ENCODE results near the gene ADAMTS9.

Gene ADAMTS9

DNA sequence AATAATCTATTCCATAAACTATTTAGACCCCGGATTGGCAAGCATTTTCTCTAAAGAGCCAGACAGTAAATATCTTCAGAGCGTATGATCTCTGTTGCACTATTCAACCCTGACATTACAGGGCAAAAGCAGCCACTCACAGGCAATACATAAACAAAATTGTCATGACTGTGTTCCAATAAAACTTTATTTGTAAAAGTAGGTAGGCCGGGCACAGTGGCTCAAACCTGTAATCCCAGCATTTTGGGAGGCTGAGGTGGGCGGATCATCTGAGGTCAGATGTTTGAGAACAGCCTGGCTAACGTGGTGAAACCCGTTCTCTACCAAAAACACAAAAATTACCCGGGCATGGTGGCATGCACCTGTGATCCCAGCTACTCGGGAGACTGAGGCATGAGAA is 66.5 kb downstream of the ADAMTS9 start:
- Histone ChIP-seq H3K9me3 (ENCODE audit: control insufficient read depth, insufficient read depth, low read length) (no peaks in the 10 kb centered on the region), H3K36me3 (ENCODE audit: control insufficient read depth, insufficient read depth, low read length) (no peaks in the 10 kb centered on the region), H3K4me3 (ENCODE audit: low read length) (no peak overlapping the region), H3K27me3 (ENCODE audit: control insufficient read depth, insufficient read depth, low read length) (no peaks in the 10 kb centered on the region), H3K4me1 (ENCODE audit: control insufficient read depth, insufficient read depth, low read length) (no peaks in the 10 kb centered on the region), H3K27ac (ENCODE audit: low read length) (no peak overlapping the region)
- DNase-seq (ENCODE audit: low read depth, low spot score) = no peak
- WGBS (ENCODE audit: insufficient coverage, insufficient read length) = no CpG with 5 or more reads among the region's 8 CpGs

DNA sequence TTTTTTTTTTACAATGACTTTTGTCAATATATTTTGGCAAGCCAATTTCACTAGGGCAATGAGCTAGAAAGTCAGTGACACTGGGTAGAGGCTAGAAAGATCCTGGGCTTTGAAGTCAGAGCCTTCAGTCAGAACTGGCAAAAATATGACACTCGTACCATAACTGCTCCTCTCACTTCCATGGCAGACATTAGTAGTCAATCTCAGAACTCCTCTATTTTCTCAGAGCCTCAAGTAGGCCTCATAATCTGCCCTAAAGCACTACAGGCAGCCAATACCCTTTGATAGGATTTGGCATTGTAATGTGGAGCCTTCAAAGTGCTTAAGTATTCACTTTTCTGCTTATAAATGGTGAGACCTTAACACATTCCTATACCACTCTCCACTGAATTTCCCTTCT is 67.8 kb downstream of the ADAMTS9 start:
- no peaks in the 10 kb centered on the region for H3K4me1 ChIP-seq (ENCODE audit: control insufficient read depth, insufficient read depth, low read length)
- DNase-seq (ENCODE audit: low read depth, low spot score) = no peak
- WGBS (ENCODE audit: insufficient coverage, insufficient read length) = no CpG with 5 or more reads among the region's 1 CpG
- H3K27ac ChIP-seq (ENCODE audit: low read length) = no peak overlapping the region
- no peak overlapping the region for H3K4me3 ChIP-seq (ENCODE audit: low read length)
- H3K27me3 ChIP-seq (ENCODE audit: control insufficient read depth, insufficient read depth, low read length) = no peaks in the 10 kb centered on the region
- H3K9me3 ChIP-seq (ENCODE audit: control insufficient read depth, insufficient read depth, low read length) = no peaks in the 10 kb centered on the region
- H3K36me3 ChIP-seq (ENCODE audit: control insufficient read depth, insufficient read depth, low read length) = no peaks in the 10 kb centered on the region

DNA sequence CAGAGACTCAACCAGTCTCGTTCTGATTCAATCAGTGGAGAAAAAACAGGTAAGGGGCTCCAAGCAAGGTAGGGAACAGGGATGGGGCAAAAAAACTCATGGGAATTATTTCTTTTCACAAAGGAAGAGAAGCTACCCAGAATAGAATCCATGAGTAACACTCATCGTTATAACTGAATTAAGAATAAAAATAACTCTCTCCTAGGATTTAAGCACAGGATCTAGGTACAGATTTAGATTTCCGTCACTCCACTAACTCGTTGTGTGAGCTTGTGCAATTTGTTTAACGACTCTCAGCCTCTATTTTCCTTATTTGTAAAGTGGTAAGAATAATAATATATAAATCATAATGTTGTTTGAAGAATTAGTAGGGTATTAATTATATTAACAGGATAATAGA is 68.6 kb downstream of the ADAMTS9 start:
- Histone ChIP-seq H3K4me1 (ENCODE audit: control insufficient read depth, insufficient read depth, low read length) (no peaks in the 10 kb centered on the region), H3K36me3 (ENCODE audit: control insufficient read depth, insufficient read depth, low read length) (no peaks in the 10 kb centered on the region), H3K9me3 (ENCODE audit: control insufficient read depth, insufficient read depth, low read length) (no peaks in the 10 kb centered on the region), H3K27me3 (ENCODE audit: control insufficient read depth, insufficient read depth, low read length) (no peaks in the 10 kb centered on the region), H3K4me3 (ENCODE audit: low read length) (no peak overlapping the region), H3K27ac (ENCODE audit: low read length) (no peak overlapping the region)
- no peak for DNase-seq (ENCODE audit: low read depth, low spot score)
- no CpG with 5 or more reads among the region's 5 CpGs for WGBS (ENCODE audit: insufficient coverage, insufficient read length)

DNA sequence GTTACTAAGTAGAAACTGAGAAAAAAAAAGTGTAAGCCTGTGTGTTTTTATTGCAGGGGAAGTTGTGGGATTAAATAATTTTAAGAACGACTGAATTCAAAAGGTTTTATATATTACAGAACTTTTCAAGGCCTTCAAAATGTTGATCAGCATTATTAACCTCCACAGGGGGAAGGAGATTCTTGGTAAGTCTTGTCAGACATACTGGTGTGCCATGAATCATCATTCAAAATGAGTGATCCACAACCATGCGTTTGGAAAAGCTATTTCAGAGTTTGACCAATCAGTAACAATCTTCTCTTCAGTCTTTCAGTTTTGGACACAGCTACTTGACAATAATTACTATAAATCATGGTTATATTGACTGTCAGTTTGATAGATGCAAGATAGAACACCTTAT is 70.2 kb downstream of the ADAMTS9 start:
- Histone ChIP-seq H3K4me3 (ENCODE audit: low read length) (no peak overlapping the region), H3K4me1 (ENCODE audit: control insufficient read depth, insufficient read depth, low read length) (no peaks in the 10 kb centered on the region), H3K36me3 (ENCODE audit: control insufficient read depth, insufficient read depth, low read length) (no peaks in the 10 kb centered on the region)

DNA sequence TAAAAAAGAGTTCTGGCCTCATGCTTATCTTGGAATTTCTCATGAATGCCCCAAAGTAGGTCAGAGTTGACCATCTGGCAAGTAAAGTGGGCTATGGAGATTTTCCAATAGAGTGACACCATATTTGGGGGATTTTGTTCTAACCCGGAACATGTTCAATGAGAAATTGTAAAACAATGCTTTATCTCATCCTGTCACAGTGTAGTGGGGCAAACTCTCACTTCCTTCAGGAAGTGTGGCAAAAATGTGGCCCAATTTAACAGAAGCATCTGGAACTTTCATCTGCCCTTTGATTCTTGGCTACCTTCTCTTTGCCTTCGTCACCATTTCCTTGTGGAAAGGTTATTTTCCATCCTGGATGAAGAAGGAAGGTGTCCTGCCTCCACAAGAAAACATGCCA is 70.8 kb downstream of the ADAMTS9 start:
- Histone ChIP-seq H3K27me3 (ENCODE audit: control insufficient read depth, insufficient read depth, low read length) (no peaks in the 10 kb centered on the region), H3K36me3 (ENCODE audit: control insufficient read depth, insufficient read depth, low read length) (no peaks in the 10 kb centered on the region), H3K4me1 (ENCODE audit: control insufficient read depth, insufficient read depth, low read length) (no peaks in the 10 kb centered on the region), H3K4me3 (ENCODE audit: low read length) (no peak overlapping the region), H3K9me3 (ENCODE audit: control insufficient read depth, insufficient read depth, low read length) (no peaks in the 10 kb centered on the region), H3K27ac (ENCODE audit: low read length) (no peak overlapping the region)
- no peak for DNase-seq (ENCODE audit: low read depth, low spot score)
- WGBS (ENCODE audit: insufficient coverage, insufficient read length) = no CpG with 5 or more reads among the region's 2 CpGs

More for the DNA sequence above, 70.2 kb downstream of the ADAMTS9 start:
- H3K9me3 ChIP-seq (ENCODE audit: control insufficient read depth, insufficient read depth, low read length) = no peaks in the 10 kb centered on the region
- H3K27me3 ChIP-seq (ENCODE audit: control insufficient read depth, insufficient read depth, low read length) = no peaks in the 10 kb centered on the region
- DNase-seq (ENCODE audit: low read depth, low spot score) = no peak
- no peak overlapping the region for H3K27ac ChIP-seq (ENCODE audit: low read length)
- no CpG with 5 or more reads among the region's 2 CpGs for WGBS (ENCODE audit: insufficient coverage, insufficient read length)

DNA sequence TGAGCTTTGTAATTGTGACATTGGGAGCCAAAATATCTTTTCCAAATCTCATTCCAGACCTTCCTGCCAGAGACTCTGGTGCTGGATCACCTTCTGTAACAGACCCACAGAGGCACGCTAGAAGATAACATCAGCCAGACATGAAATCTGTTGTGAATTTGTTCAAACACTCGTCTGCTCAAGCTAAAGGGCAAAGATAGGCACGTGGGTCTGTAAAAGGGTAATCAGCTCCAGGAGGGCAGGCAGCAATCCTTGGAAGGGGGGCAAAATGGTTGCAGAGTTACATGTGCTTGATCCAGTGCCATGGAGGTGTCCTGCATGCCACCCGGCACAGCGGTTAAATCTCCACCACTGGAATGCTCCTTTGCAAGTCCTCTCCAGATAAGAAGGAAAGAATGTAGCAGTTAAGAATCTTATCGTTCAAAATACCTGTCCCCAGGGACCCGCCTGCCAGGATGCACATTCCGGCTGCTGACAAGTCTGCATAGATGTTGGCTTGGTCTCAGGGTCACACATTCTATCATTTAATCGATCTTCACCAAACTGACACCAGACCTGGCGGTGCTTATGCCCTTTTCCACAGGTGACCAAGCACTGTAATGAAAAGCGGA is 74.8 kb downstream of the ADAMTS9 start:
- Histone ChIP-seq H3K27ac (ENCODE audit: low read length) (no peak overlapping the region), H3K9me3 (ENCODE audit: control insufficient read depth, insufficient read depth, low read length) (no peaks in the 10 kb centered on the region), H3K4me1 (ENCODE audit: control insufficient read depth, insufficient read depth, low read length) (no peaks in the 10 kb centered on the region), H3K27me3 (ENCODE audit: control insufficient read depth, insufficient read depth, low read length) (no peaks in the 10 kb centered on the region), H3K36me3 (ENCODE audit: control insufficient read depth, insufficient read depth, low read length) (no peaks in the 10 kb centered on the region), H3K4me3 (ENCODE audit: low read length) (no peak overlapping the region)
- no CpG with 5 or more reads among the region's 11 CpGs for WGBS (ENCODE audit: insufficient coverage, insufficient read length)
- DNase-seq (ENCODE audit: low read depth, low spot score) = no peak

DNA sequence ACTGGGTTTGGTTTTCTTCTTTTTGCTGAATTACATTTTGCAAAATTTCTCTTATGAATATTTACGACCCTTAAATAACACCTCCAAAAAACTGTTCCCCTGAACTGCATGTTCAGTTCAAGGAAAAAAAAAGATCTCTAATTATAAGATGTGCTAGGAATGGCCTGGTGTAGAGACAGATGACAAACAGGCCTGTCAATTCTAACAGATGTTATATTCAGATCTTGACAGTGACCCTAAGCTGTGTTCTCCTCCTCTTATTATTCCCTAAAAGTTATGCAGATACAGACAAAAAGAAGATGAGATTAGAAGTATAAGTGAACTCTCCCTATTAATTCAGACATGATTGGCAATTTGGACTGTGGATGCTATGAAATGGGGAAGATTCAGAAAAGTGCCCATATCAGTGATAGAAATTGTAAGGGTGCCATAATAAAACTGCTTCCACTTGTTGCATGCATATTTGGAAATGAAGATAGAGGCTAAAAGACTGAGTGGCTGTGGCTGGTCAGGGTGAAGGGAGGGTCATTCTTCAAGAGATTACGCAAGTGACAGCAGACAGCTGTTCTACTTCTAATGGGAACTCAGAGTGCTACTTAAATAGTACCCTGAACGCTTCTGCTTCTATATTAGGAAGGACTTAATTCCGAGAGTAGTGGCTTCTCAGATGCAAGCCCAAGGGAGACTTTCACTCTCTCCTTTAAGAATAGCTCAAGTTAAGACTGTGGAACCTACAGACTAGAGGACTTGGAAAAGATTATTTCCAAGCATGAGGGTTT is 75.5 kb downstream of the ADAMTS9 start:
- H3K9me3 ChIP-seq (ENCODE audit: control insufficient read depth, insufficient read depth, low read length) = no peaks in the 10 kb centered on the region
- no peak overlapping the region for H3K27ac ChIP-seq (ENCODE audit: low read length)
- H3K36me3 ChIP-seq (ENCODE audit: control insufficient read depth, insufficient read depth, low read length) = no peaks in the 10 kb centered on the region
- whole genome bisulfite sequencing (ENCODE audit: insufficient coverage, insufficient read length) = no CpG with 5 or more reads among the region's 4 CpGs
- no peaks in the 10 kb centered on the region for H3K27me3 ChIP-seq (ENCODE audit: control insufficient read depth, insufficient read depth, low read length)
- DNase-seq (ENCODE audit: low read depth, low spot score) = no peak
- no peak overlapping the region for H3K4me3 ChIP-seq (ENCODE audit: low read length)
- H3K4me1 ChIP-seq (ENCODE audit: control insufficient read depth, insufficient read depth, low read length) = no peaks in the 10 kb centered on the region

DNA sequence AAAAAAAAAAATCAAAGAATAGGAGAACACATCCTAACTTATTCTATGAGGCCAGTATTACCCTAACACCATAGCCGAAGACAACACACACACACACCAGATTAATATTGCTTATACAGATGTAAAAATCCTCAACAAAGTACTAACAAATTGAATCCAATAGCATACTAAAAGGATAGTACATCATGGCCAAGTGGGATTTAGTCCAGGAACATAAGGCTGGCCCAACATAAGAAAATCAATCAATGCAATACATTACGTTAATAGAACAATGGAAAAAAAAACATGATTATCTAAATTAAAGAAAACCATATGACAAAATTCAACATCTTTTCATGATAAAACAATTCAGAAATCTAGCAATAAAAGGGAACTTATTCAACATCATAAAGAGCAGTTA is 79.1 kb downstream of the ADAMTS9 start:
- no CpG with 5 or more reads among the region's 2 CpGs for WGBS (ENCODE audit: insufficient coverage, insufficient read length)
- Histone ChIP-seq H3K9me3 (ENCODE audit: control insufficient read depth, insufficient read depth, low read length) (no peaks in the 10 kb centered on the region), H3K4me1 (ENCODE audit: control insufficient read depth, insufficient read depth, low read length) (no peaks in the 10 kb centered on the region), H3K27ac (ENCODE audit: low read length) (no peak overlapping the region), H3K36me3 (ENCODE audit: control insufficient read depth, insufficient read depth, low read length) (no peaks in the 10 kb centered on the region), H3K4me3 (ENCODE audit: low read length) (no peak overlapping the region), H3K27me3 (ENCODE audit: control insufficient read depth, insufficient read depth, low read length) (no peaks in the 10 kb centered on the region)
- no peak for DNase-seq (ENCODE audit: low read depth, low spot score)

DNA sequence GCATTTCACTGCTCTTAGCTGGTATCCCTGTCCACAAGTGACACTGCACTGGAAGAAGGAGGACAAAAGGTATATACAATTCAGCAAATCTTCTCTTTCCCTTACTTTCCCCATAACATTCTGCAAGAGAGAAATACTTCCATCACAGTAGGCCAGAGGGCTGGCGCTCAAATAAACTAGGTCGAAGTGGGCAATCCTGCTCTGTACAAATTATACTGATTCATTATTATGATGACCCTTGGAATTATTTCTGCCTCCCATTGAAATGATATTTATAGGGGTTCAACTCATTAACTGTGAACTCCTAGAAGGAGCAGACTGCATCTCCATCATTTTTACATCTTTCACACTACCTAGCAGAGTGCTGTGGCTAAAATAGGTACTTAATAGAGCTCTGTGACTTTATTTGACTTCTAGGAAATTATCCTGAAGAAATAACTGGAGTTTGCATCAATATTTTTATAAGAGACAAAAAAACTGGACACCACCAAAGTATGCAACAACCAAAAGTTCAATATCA is 80.7 kb downstream of the ADAMTS9 start:
- Histone ChIP-seq H3K4me1 (ENCODE audit: control insufficient read depth, insufficient read depth, low read length) (no peaks in the 10 kb centered on the region), H3K4me3 (ENCODE audit: low read length) (no peak overlapping the region), H3K36me3 (ENCODE audit: control insufficient read depth, insufficient read depth, low read length) (no peaks in the 10 kb centered on the region), H3K9me3 (ENCODE audit: control insufficient read depth, insufficient read depth, low read length) (no peaks in the 10 kb centered on the region), H3K27ac (ENCODE audit: low read length) (no peak overlapping the region), H3K27me3 (ENCODE audit: control insufficient read depth, insufficient read depth, low read length) (no peaks in the 10 kb centered on the region)
- DNase-seq (ENCODE audit: low read depth, low spot score) = no peak
- no CpG with 5 or more reads among the region's 2 CpGs for WGBS (ENCODE audit: insufficient coverage, insufficient read length)

DNA sequence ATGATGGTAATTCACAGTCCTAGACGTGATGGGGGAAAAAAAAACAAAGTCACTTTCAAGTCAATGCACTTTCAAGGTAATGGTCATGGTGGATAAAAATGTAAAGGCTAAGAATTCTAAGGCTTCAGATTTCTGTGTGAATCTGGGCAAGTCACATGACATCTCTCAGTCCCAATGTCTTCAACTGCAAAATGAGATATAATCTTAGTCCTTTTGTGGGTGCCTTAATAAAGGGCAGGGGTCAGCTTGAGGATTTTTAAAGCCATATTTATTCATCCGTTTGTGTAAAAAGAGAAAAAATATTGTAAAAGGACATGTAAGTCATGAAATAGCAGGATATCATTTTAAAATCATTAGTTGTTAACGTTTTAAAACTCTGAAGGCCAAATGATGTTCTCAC is 83.5 kb downstream of the ADAMTS9 start:
- no peak overlapping the region for H3K27ac ChIP-seq (ENCODE audit: low read length)
- no CpG with 5 or more reads among the region's 3 CpGs for WGBS (ENCODE audit: insufficient coverage, insufficient read length)
- H3K4me3 ChIP-seq (ENCODE audit: low read length) = no peak overlapping the region
- no peaks in the 10 kb centered on the region for H3K27me3 ChIP-seq (ENCODE audit: control insufficient read depth, insufficient read depth, low read length)
- DNase-seq (ENCODE audit: low read depth, low spot score) = no peak
- no peaks in the 10 kb centered on the region for H3K36me3 ChIP-seq (ENCODE audit: control insufficient read depth, insufficient read depth, low read length)
- H3K4me1 ChIP-seq (ENCODE audit: control insufficient read depth, insufficient read depth, low read length) = no peaks in the 10 kb centered on the region
- no peaks in the 10 kb centered on the region for H3K9me3 ChIP-seq (ENCODE audit: control insufficient read depth, insufficient read depth, low read length)

DNA sequence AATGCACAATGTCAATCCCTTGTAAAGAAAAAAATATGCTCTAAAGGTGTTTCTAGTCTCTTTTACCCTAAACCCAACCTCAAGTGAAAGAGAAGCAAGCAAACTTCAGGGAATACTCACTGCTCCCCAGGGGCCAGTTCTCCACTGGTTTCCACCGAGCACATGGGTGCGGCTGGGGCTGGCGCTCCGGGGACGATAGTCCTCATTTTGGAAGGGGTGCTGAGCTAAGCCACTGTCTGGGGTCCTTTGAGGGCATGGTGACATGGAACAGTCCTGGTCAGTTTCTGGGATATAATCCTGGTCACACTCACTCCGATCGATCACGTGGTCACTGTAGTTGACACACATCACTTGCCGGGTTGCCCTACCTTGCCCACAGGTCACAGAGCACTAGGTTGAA is 86.0 kb downstream of the ADAMTS9 start:
- Histone ChIP-seq H3K27ac (ENCODE audit: low read length) (no peak overlapping the region), H3K4me1 (ENCODE audit: control insufficient read depth, insufficient read depth, low read length) (no peaks in the 10 kb centered on the region), H3K36me3 (ENCODE audit: control insufficient read depth, insufficient read depth, low read length) (no peaks in the 10 kb centered on the region), H3K4me3 (ENCODE audit: low read length) (no peak overlapping the region), H3K27me3 (ENCODE audit: control insufficient read depth, insufficient read depth, low read length) (no peaks in the 10 kb centered on the region), H3K9me3 (ENCODE audit: control insufficient read depth, insufficient read depth, low read length) (no peaks in the 10 kb centered on the region)
- no peak for DNase-seq (ENCODE audit: low read depth, low spot score)
- WGBS (ENCODE audit: insufficient coverage, insufficient read length) = no CpG with 5 or more reads among the region's 9 CpGs
